Measurements from ENCODE around the gene TTC19. TPM values are rescaled to one million over a fixed set of nuclear protein-coding genes. Genes with fewer than 3 reads are reported as not detected.

TTC19 gene
- total RNA-seq, 1 donor from 2014 or later = 21.9 TPM

GRCh38 chr17:15971098-15971678 lies 28.4 kb upstream of the TTC19 start:
- Histone ChIP-seq H3K27me3 (ENCODE audit: insufficient read depth, low read length) (no peaks in the 10 kb centered on the region), H3K4me3 (ENCODE audit: insufficient read depth, low read depth, low read length) (no peak overlapping the region), H3K27ac (ENCODE audit: low read depth, low read length) (no peak overlapping the region), H3K4me2 (ENCODE audit: low read length) (no peak overlapping the region), H3K9ac (ENCODE audit: low read length) (no peak overlapping the region), H2AFZ (ENCODE audit: low read depth, low read length) (no peak overlapping the region), H4K20me1 (ENCODE audit: insufficient read depth, low read length) (peaks cover 11% of the 10 kb centered on the region), H3K36me3 (ENCODE audit: insufficient read depth, low read length) (no peaks in the 10 kb centered on the region), H3K9me3 (ENCODE audit: insufficient read depth, low read depth, low read length) (no peaks in the 10 kb centered on the region), H3K4me1 (ENCODE audit: insufficient read depth, low read length) (peaks cover 21% of the 10 kb centered on the region), H3K79me2 (ENCODE audit: insufficient read depth, low read length) (peaks cover 74% of the 10 kb centered on the region)
- Mint-ChIP-seq H3K27me3 (ENCODE audit: low read depth, unreplicated experiment) (no peaks in the 10 kb centered on the region), H3K27ac (ENCODE audit: unreplicated experiment) (no peak overlapping the region), H3K4me1 (ENCODE audit: low read depth, unreplicated experiment) (peaks cover 20% of the 10 kb centered on the region), H3K36me3 (ENCODE audit: low read depth, unreplicated experiment) (peaks cover 9% of the 10 kb centered on the region), H3K9me3 (ENCODE audit: unreplicated experiment) (no peaks in the 10 kb centered on the region), H3K4me3 (ENCODE audit: unreplicated experiment) (no peak overlapping the region)
- no peak for TF ChIP-seq EZH2 (IDR thresholded peaks at IDR 0.05; ENCODE audit: insufficient read depth, low read length)
- TF ChIP-seq CTCF (IDR thresholded peaks at IDR 0.05; ENCODE audit: insufficient read depth, low read depth, low read length) = no peak
- no peak for DNase-seq (ENCODE audit: low read depth)
- FAIRE-seq = no peak

GRCh38 chr17:15971882-15972281 lies 27.7 kb upstream of the TTC19 start:
- Histone ChIP-seq H3K4me3 (ENCODE audit: insufficient read depth, low read depth, low read length) (no peak overlapping the region), H3K27ac (ENCODE audit: low read depth, low read length) (no peak overlapping the region), H3K4me1 (ENCODE audit: insufficient read depth, low read length) (peaks cover 14% of the 10 kb centered on the region), H4K20me1 (ENCODE audit: insufficient read depth, low read length) (peaks cover 11% of the 10 kb centered on the region), H3K9me3 (ENCODE audit: insufficient read depth, low read depth, low read length) (no peaks in the 10 kb centered on the region), H3K27me3 (ENCODE audit: insufficient read depth, low read length) (no peaks in the 10 kb centered on the region), H3K36me3 (ENCODE audit: insufficient read depth, low read length) (no peaks in the 10 kb centered on the region), H3K4me2 (ENCODE audit: low read length) (no peak overlapping the region), H2AFZ (ENCODE audit: low read depth, low read length) (no peak overlapping the region), H3K9ac (ENCODE audit: low read length) (no peak overlapping the region), H3K79me2 (ENCODE audit: insufficient read depth, low read length) (peaks cover 71% of the 10 kb centered on the region)
- no peak for TF ChIP-seq CTCF (IDR thresholded peaks at IDR 0.05; ENCODE audit: insufficient read depth, low read depth, low read length)
- TF ChIP-seq EZH2 (IDR thresholded peaks at IDR 0.05; ENCODE audit: insufficient read depth, low read length) = no peak
- H3K4me1 Mint-ChIP-seq (ENCODE audit: low read depth, unreplicated experiment) = peaks cover 14% of the 10 kb centered on the region
- no peak overlapping the region for H3K4me3 Mint-ChIP-seq (ENCODE audit: unreplicated experiment)
- no peaks in the 10 kb centered on the region for H3K9me3 Mint-ChIP-seq (ENCODE audit: unreplicated experiment)
- FAIRE-seq (no peak), DNase-seq (ENCODE audit: low read depth) (no peak)
- no peak overlapping the region for H3K27ac Mint-ChIP-seq (ENCODE audit: unreplicated experiment)
- H3K27me3 Mint-ChIP-seq (ENCODE audit: low read depth, unreplicated experiment) = no peaks in the 10 kb centered on the region
- peaks cover 9% of the 10 kb centered on the region for H3K36me3 Mint-ChIP-seq (ENCODE audit: low read depth, unreplicated experiment)

DNA sequence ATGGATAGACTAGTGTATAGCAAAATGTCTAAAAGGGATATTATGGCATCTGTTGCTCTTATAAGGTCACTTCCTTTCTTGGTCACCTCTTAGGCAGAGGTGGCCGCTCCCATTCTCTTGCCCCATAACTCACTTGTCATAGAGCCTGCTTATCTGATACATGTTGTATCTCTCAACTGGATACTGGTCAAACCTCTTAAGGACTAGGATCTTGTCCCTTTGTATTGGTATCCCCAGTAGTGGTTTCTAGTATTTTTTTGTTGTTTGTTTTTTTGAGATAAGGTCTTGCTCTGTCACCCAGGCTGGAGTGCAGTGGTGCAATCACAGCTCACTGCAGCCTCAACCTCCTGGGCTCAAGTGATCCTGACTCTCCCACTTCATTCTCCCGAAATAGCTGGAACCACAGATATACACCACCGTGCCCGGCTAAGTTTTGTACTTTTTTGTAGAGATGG lies 27.1 kb upstream of the TTC19 start:
- H3K36me3 ChIP-seq (ENCODE audit: insufficient read depth, low read length) = no peaks in the 10 kb centered on the region
- H3K4me3 ChIP-seq (ENCODE audit: insufficient read depth, low read depth, low read length) = no peak overlapping the region
- FAIRE-seq (no peak), DNase-seq (ENCODE audit: low read depth) (no peak)
- TF ChIP-seq EZH2 (IDR thresholded peaks at IDR 0.05; ENCODE audit: insufficient read depth, low read length) (no peak), CTCF (IDR thresholded peaks at IDR 0.05; ENCODE audit: insufficient read depth, low read depth, low read length) (no peak)
- H3K9me3 Mint-ChIP-seq (ENCODE audit: unreplicated experiment) = no peaks in the 10 kb centered on the region
- H3K27me3 Mint-ChIP-seq (ENCODE audit: low read depth, unreplicated experiment) = no peaks in the 10 kb centered on the region
- peaks cover 11% of the 10 kb centered on the region for H4K20me1 ChIP-seq (ENCODE audit: insufficient read depth, low read length)
- no peak overlapping the region for H2AFZ ChIP-seq (ENCODE audit: low read depth, low read length)
- no peaks in the 10 kb centered on the region for H3K9me3 ChIP-seq (ENCODE audit: insufficient read depth, low read depth, low read length)
- no peak overlapping the region for H3K27ac ChIP-seq (ENCODE audit: low read depth, low read length)
- H3K27me3 ChIP-seq (ENCODE audit: insufficient read depth, low read length) = no peaks in the 10 kb centered on the region
- no peak overlapping the region for H3K27ac Mint-ChIP-seq (ENCODE audit: unreplicated experiment)
- peaks cover 65% of the 10 kb centered on the region for H3K79me2 ChIP-seq (ENCODE audit: insufficient read depth, low read length)
- peaks cover 11% of the 10 kb centered on the region for H3K4me1 Mint-ChIP-seq (ENCODE audit: low read depth, unreplicated experiment)
- peaks cover 9% of the 10 kb centered on the region for H3K36me3 Mint-ChIP-seq (ENCODE audit: low read depth, unreplicated experiment)
- no peak overlapping the region for H3K4me3 Mint-ChIP-seq (ENCODE audit: unreplicated experiment)
- H3K4me2 ChIP-seq (ENCODE audit: low read length) = no peak overlapping the region
- H3K9ac ChIP-seq (ENCODE audit: low read length) = no peak overlapping the region
- H3K4me1 ChIP-seq (ENCODE audit: insufficient read depth, low read length) = peaks cover 8% of the 10 kb centered on the region
